A549 (cell line): ENCODE measurements around the gene SNX30. TPM values are rescaled to one million over a fixed set of nuclear protein-coding genes. Genes with fewer than 3 reads are reported as not detected.

Source experiments
- ATAC-seq, 2 experiments: fragments of 200-7000 bp in 1 of 2; fragments of >200 bp in 1 of 2; cut with Nextera tagmentation in 1 of 2; cut with Tn5 transposase in 1 of 2; 3 replicates each; pipeline versions ENCODE4 v1.8.0 to v1.9.1; 2018 to 2020; ENCODE audit warnings: mild to moderate bottlenecking in 1 of 2, moderate library complexity in 1 of 2
- CTCF ChIA-PET: fragments of 300-600 bp; sonication (Branson Sonifier 250); formaldehyde crosslinking; extraction: SDS; loops from one replicate; lab custom pipeline; 2021; ENCODE audit warnings: antibody characterized with exemption, inconsistent platforms; lab: Yijun Ruan, JAX
- POLR2A ChIA-PET: fragments of 350-600 bp; formaldehyde crosslinking; extraction: SDS; loops from one replicate; lab custom pipeline; 2021; ENCODE audit warnings: antibody characterized with exemption, inconsistent platforms; lab: Yijun Ruan, JAX
- DNase-seq, 2 experiments: peaks; one replicate each; pipeline versions ENCODE4 v3.0.0 to v3.0.0-alpha.2; 2011 to 2016; ENCODE audit warnings: low read depth in 1 of 2, low spot score in 1 of 2
- FAIRE-seq: peaks from 2 replicates; lab custom pipeline; 2011; peaks lifted over from hg19 to GRCh38; lab: Jason Lieb, UNC
- H3K27ac ChIP-seq, 2 experiments: fragments of >200 bp; sonication (Bioruptor Twin); formaldehyde crosslinking; 3 replicates each; pipeline ENCODE4 v1.5.1; 2016 to 2017
- H3K4me1 ChIP-seq: fragments of >200 bp; sonication (Bioruptor Twin); formaldehyde crosslinking; 3 replicates; pipeline ENCODE4 v1.6.1; 2016
- H3K4me2 ChIP-seq: fragments of >200 bp; sonication (Bioruptor Twin); formaldehyde crosslinking; 3 replicates; pipeline ENCODE4 v1.6.1; 2016
- H3K4me3 ChIP-seq: fragments of >200 bp; sonication (Bioruptor Twin); formaldehyde crosslinking; 3 replicates; pipeline ENCODE4 v1.5.1; 2016
- H3K9me3 ChIP-seq: fragments of >200 bp; sonication (Bioruptor Twin); formaldehyde crosslinking; 3 replicates; pipeline ENCODE4 v1.6.1; 2016
- BHLHE40 ChIP-seq: IDR thresholded peaks from 2 replicates; pipeline ENCODE4 v1.6.1; 2012; ENCODE audit warnings: low read depth, low read length, inconsistent platforms
- CEBPB ChIP-seq, 2 experiments: fragments of >200 bp in 1 of 2; sonication (Bioruptor Twin) in 1 of 2; formaldehyde crosslinking in 1 of 2; IDR thresholded peaks; 2 replicates each; pipeline ENCODE4 v1.6.1; 2012 to 2016
- CHD2 ChIP-seq: fragments of 150-350 bp; IDR thresholded peaks from 2 replicates; pipeline ENCODE4 v1.6.1; 2014; ENCODE audit warnings: low read length; ENCODE audit not compliant: partially characterized antibody
- CHD4 ChIP-seq: fragments of 200-600 bp; sonication (generic); IDR thresholded peaks from 2 replicates; pipeline ENCODE4 v1.6.1; 2016; ENCODE audit warnings: antibody characterized with exemption, mild to moderate bottlenecking, borderline replicate concordance
- ESRRA ChIP-seq: fragments of 150-350 bp; IDR thresholded peaks from 2 replicates; pipeline ENCODE4 v1.6.1; 2014; ENCODE audit warnings: mild to moderate bottlenecking, low read length, borderline replicate concordance
- FOSL2 ChIP-seq, 2 experiments: fragments of 450-650 bp in 1 of 2; fragments of >200 bp in 1 of 2; sonication (Bioruptor Twin) in 1 of 2; formaldehyde crosslinking; IDR thresholded peaks; 2 replicates each; pipeline versions ENCODE4 v1.5.0 to v1.6.1; 2016 to 2020; ENCODE audit warnings: mild to moderate bottlenecking in 1 of 2, moderate library complexity in 1 of 2
- HEYL ChIP-seq: fragments of 250-450 bp; sonication (Bioruptor Pico); IDR thresholded peaks from 2 replicates; pipeline ENCODE4 v1.8.0; 2021; ENCODE audit warnings: mild to moderate bottlenecking, moderate library complexity
- HMGXB4 ChIP-seq: fragments of 250-450 bp; sonication (Bioruptor Pico); IDR thresholded peaks from 2 replicates; pipeline ENCODE4 v1.5.0; 2021; ENCODE audit warnings: mild to moderate bottlenecking, moderate library complexity, borderline replicate concordance
- HOXA7 ChIP-seq: fragments of 250-450 bp; sonication (Bioruptor Pico); IDR thresholded peaks from 2 replicates; pipeline ENCODE4 v1.5.0; 2020; ENCODE audit warnings: mild to moderate bottlenecking, moderate library complexity
- HOXB13 ChIP-seq: fragments of 250-450 bp; sonication (Bioruptor Pico); IDR thresholded peaks from 2 replicates; pipeline ENCODE4 v1.5.0; 2020; ENCODE audit warnings: low read depth, mild to moderate bottlenecking, moderate library complexity
- HOXB5 ChIP-seq: fragments of 250-450 bp; sonication (Bioruptor Pico); IDR thresholded peaks from 2 replicates; pipeline ENCODE4 v1.5.0; 2020; ENCODE audit warnings: mild to moderate bottlenecking, moderate library complexity
- MAFK ChIP-seq: fragments of 450-650 bp; IDR thresholded peaks from 2 replicates; pipeline ENCODE4 v1.6.1; 2014; ENCODE audit not compliant: partially characterized antibody
- MAZ ChIP-seq: fragments of 150-350 bp; IDR thresholded peaks from 2 replicates; pipeline ENCODE4 v1.6.1; 2014; ENCODE audit warnings: antibody characterized with exemption, low read depth, low read length, borderline replicate concordance
- MYC ChIP-seq: IDR thresholded peaks from 2 replicates; pipeline ENCODE4 v1.6.1; 2012; ENCODE audit warnings: mild to moderate bottlenecking, inconsistent platforms, low read length, improper control_type of control experiment, borderline replicate concordance
- NPAS2 ChIP-seq: fragments of 250-450 bp; sonication (Bioruptor Pico); IDR thresholded peaks from 2 replicates; pipeline ENCODE4 v1.8.0; 2022; ENCODE audit warnings: mild to moderate bottlenecking, moderate library complexity, borderline replicate concordance
- NR3C1 ChIP-seq: fragments of >200 bp; sonication (Bioruptor Twin); formaldehyde crosslinking; IDR thresholded peaks from 3 replicates; pipeline ENCODE4 v1.6.1; 2017
- PBX3 ChIP-seq: IDR thresholded peaks from 2 replicates; pipeline ENCODE4 v1.6.1; 2012
- POLR2A ChIP-seq: IDR thresholded peaks from 2 replicates; pipeline ENCODE4 v1.6.1; 2012; ENCODE audit warnings: mild to moderate bottlenecking, low read length
- RAD21 ChIP-seq, 2 experiments: fragments of >200 bp in 1 of 2; sonication (Bioruptor Twin) in 1 of 2; formaldehyde crosslinking in 1 of 2; IDR thresholded peaks in 1 of 2; conservative IDR thresholded peaks in 1 of 2; 2 replicates in 1 of 2; 3 replicates in 1 of 2; pipeline ENCODE4 v1.6.1; 2012 to 2018; ENCODE audit warnings: inconsistent platforms in 1 of 2
- SMC3 ChIP-seq: fragments of >200 bp; sonication (Bioruptor Twin); formaldehyde crosslinking; IDR thresholded peaks from 3 replicates; pipeline ENCODE4 v1.6.1; 2018; ENCODE audit warnings: inconsistent platforms
- TP53 ChIP-seq: fragments of 250-450 bp; sonication (Bioruptor Pico); IDR thresholded peaks from 2 replicates; pipeline ENCODE4 v1.5.0; 2021; ENCODE audit warnings: mild to moderate bottlenecking, moderate library complexity
- USF2 ChIP-seq: fragments of 450-650 bp; IDR thresholded peaks from 2 replicates; pipeline ENCODE4 v1.6.1; 2014; ENCODE audit warnings: antibody characterized with exemption
- ZC3H11A ChIP-seq: fragments of 450-650 bp; IDR thresholded peaks from 2 replicates; pipeline ENCODE4 v1.6.1; 2014; ENCODE audit warnings: antibody characterized with exemption, mild to moderate bottlenecking
- ZFP36 ChIP-seq: fragments of 450-650 bp; IDR thresholded peaks from 2 replicates; pipeline ENCODE4 v1.6.1; 2014; ENCODE audit warnings: borderline replicate concordance; ENCODE audit not compliant: partially characterized antibody
- whole genome bisulfite sequencing: methylation state at CpG from one replicate; pipeline ENCODE4 v1.1.6; 2017; ENCODE audit errors: missing lambda C conversion rate; 5-methylcytosine and 5-hydroxymethylcytosine counted together
- polyA plus RNA-seq, 4 experiments: library from polyadenylated mRNA; depleted of rRNA in 3 of 4; stranded (reverse); fragments of >200 nt; fragmentation: RNase III in 1 of 4; extraction: RNeasy Plus Mini Kit Qiagen cat#74134 plus additional on column Dnase treatment in 1 of 4; gene quantifications; 2 replicates in 3 of 4; 3 replicates in 1 of 4; pipeline ENCODE4 v1.2.3, GENCODE V29; 2011 to 2017

The SNX30 gene
- polyA plus RNA-seq, 2 of the 4 experiments (the other 2 are of a cell fraction), result 3.1 to 3.6 TPM

GRCh38 chr9:112898872-112899311 lies 148.3 kb downstream of the SNX30 start:
- DNase-seq (no peak), FAIRE-seq (no peak), ATAC-seq (no peak)
- 15% methylated on average over 6 of the region's 6 CpGs for WGBS
- ChIA-PET POLR2A (no interaction called here), CTCF (interaction anchor here (0.9 to 2.2 kb wide), 2 partner anchors 11 to 21 kb away, joined by 3 to 8 read pairs; no protein-coding TSS in a partner anchor)
- H3K4me2 ChIP-seq, result no peak overlapping the region
- no peak for TF ChIP-seq HOXB5 (CRISPR knock-in tag)
- no peak for TF ChIP-seq FOSL2 (IDR thresholded peaks at IDR 0.05)
- no peak for TF ChIP-seq FOSL2 (CRISPR knock-in tag; IDR thresholded peaks at IDR 0.05)
- TF ChIP-seq CHD2, result no peak
- TF ChIP-seq NPAS2 (CRISPR knock-in tag), result no peak
- no peak for TF ChIP-seq TP53
- TF ChIP-seq MYC, result no peak
- no peak for TF ChIP-seq CHD4
- TF ChIP-seq PBX3, result no peak
- TF ChIP-seq CEBPB (IDR thresholded peaks at IDR 0.05), result no peak
- no peak for TF ChIP-seq ESRRA
- TF ChIP-seq ZC3H11A, result no peak
- no peak for TF ChIP-seq POLR2A
- no peak for TF ChIP-seq ZFP36
- no peak for TF ChIP-seq NR3C1
- no peak for TF ChIP-seq SMC3
- no peak for TF ChIP-seq BHLHE40
- no peak for TF ChIP-seq HOXB13 (CRISPR knock-in tag)
- no peak for TF ChIP-seq HOXA7 (CRISPR knock-in tag)
- no peak for TF ChIP-seq HEYL (CRISPR knock-in tag)
- no peak for TF ChIP-seq HMGXB4
- no peak overlapping the region for H3K4me3 ChIP-seq
- no peaks in the 10 kb centered on the region for H3K4me1 ChIP-seq
- H3K9me3 ChIP-seq, result no peaks in the 10 kb centered on the region; the same call in 2 of the 3 replicates
- H3K27ac ChIP-seq, result no peak overlapping the region

- no peak for FAIRE-seq
- ChIA-PET POLR2A (no interaction called here), CTCF (no interaction called here)
- DNase-seq, result no peak
- no peaks in the 10 kb centered on the region for H3K4me1 ChIP-seq
- no peak overlapping the region for H3K27ac ChIP-seq
- no peak overlapping the region for H3K4me3 ChIP-seq
- 47% methylated on average over 4 of the region's 4 CpGs for WGBS
- no peak overlapping the region for H3K4me2 ChIP-seq
- no peak for ATAC-seq
- TF ChIP-seq MAFK, result no peak
- TF ChIP-seq RAD21 (conservative IDR thresholded peaks at IDR 0.05 in 1 of 2, IDR thresholded peaks at IDR 0.05 in 1 of 2), result no peak
- H3K9me3 ChIP-seq, result no peaks in the 10 kb centered on the region; the same call in 2 of the 3 replicates
Observed at GRCh38 chr9:112900488-112900887, 149.9 kb downstream of the SNX30 start.

GRCh38 chr9:112900901-112901300 lies 150.3 kb downstream of the SNX30 start:
- TF ChIP-seq USF2 (0 out of 2 replicates have a peak, but pooled peaks have one; percentile 17), MAZ (no peak)
- no peaks in the 10 kb centered on the region for H3K4me1 ChIP-seq
- CTCF ChIA-PET, result no interaction called here
- ATAC-seq (no peak), DNase-seq (no peak), FAIRE-seq (no peak)
- 2% methylated on average over 1 of the region's 1 CpG for WGBS
- no peak overlapping the region for H3K4me2 ChIP-seq
- H3K9me3 ChIP-seq, result no peaks in the 10 kb centered on the region; the same call in 2 of the 3 replicates
- H3K4me3 ChIP-seq, result no peak overlapping the region
- no peak overlapping the region for H3K27ac ChIP-seq
- POLR2A ChIA-PET, result no interaction called here
